NCI-H128 (cell line): ENCODE results near the gene RASEF.
"Not testable (repeated sequence)": the region's sequence is repeated elsewhere in the genome, so short reads cannot be mapped to it uniquely, and the experiment has no call there.

Experiments used
- DNase-seq: peaks from one replicate; lab custom pipeline; 2025; ENCODE audit not compliant: unreplicated experiment; lab: John Stamatoyannopoulos, UW

RASEF gene

GRCh38 chr9:82981552-82981951 lies 81.4 kb downstream of the RASEF start:
- no peak for DNase-seq

- no peak for DNase-seq
Observed at GRCh38 chr9:82975176-82975575, 87.8 kb downstream of the RASEF start.

- no peak for DNase-seq
Observed at GRCh38 chr9:82972446-82972845, 90.5 kb downstream of the RASEF start.

- no peak for DNase-seq
Observed at GRCh38 chr9:82970359-82970758, 92.6 kb downstream of the RASEF start.

- no peak for DNase-seq
Observed at GRCh38 chr9:82969291-82969690, 93.7 kb downstream of the RASEF start.

- no peak for DNase-seq
Observed at GRCh38 chr9:82968816-82969215, 94.1 kb downstream of the RASEF start.

GRCh38 chr9:82968388-82968787 lies 94.6 kb downstream of the RASEF start:
- DNase-seq, result no peak

GRCh38 chr9:82961504-82962125 lies 101.3 kb downstream of the RASEF start:
- peak; percentile 81 for DNase-seq

GRCh38 chr9:82957529-82958379 lies 105.2 kb downstream of the RASEF start:
- no peak for DNase-seq

GRCh38 chr9:82949203-82949602 lies 113.7 kb downstream of the RASEF start:
- no peak for DNase-seq

- DNase-seq, result no peak
Observed at GRCh38 chr9:82940376-82940775, 122.6 kb downstream of the RASEF start.

GRCh38 chr9:82939451-82939850 lies 123.5 kb downstream of the RASEF start:
- DNase-seq, result no peak

GRCh38 chr9:82938426-82939218 lies 124.3 kb downstream of the RASEF start:
- no peak for DNase-seq

- not testable (repeated sequence) for DNase-seq
Observed at GRCh38 chr9:82936561-82936960, 126.4 kb downstream of the RASEF start.

GRCh38 chr9:82934949-82935348 lies 128.0 kb downstream of the RASEF start:
- no peak for DNase-seq

- DNase-seq, result not testable (repeated sequence)
Observed at GRCh38 chr9:82934025-82934424, 128.9 kb downstream of the RASEF start.

- no peak for DNase-seq
Observed at GRCh38 chr9:82930116-82930515, 132.8 kb downstream of the RASEF start.
